IMR-90 (cell line): ENCODE results near the gene ST6GALNAC5. TPM values are rescaled to one million over a fixed set of nuclear protein-coding genes. Genes with fewer than 3 reads are reported as not detected.

Experiments used
- ATAC-seq: fragments of 200-7000 bp; cut with Tn5 transposase; 2 replicates; pipeline ENCODE4 v1.9.1; 2020; ENCODE audit warnings: low read depth, mild to moderate bottlenecking, moderate library complexity
- BruUV-seq: library from RNA; stranded (reverse); fragments of 400-500 nt; replicated peaks from 2 replicates; lab custom pipeline; 2021; lab: Mats Ljungman, UMichigan
- CTCF ChIA-PET: fragments of 300-600 bp; formaldehyde crosslinking; extraction: SDS; loops from one replicate; lab custom pipeline; 2021; ENCODE audit warnings: antibody characterized with exemption; lab: Yijun Ruan, JAX
- POLR2A ChIA-PET: fragments of 300-600 bp; sonication (Branson Sonifier 250); formaldehyde crosslinking; loops from one replicate; lab custom pipeline; 2022; ENCODE audit warnings: antibody characterized with exemption; ENCODE audit not compliant: unreplicated experiment; lab: Charles Lee
- DNase-seq: peaks from one replicate; pipeline ENCODE4 v3.0.0; 2013
- H2AFZ ChIP-seq: replicated peaks from 2 replicates; pipeline ENCODE3; 2013; ENCODE audit warnings: low read length, mild to moderate bottlenecking; ENCODE audit not compliant: poor library complexity
- H2AK5ac ChIP-seq: 2 replicates; pipeline ENCODE4 v1.6.1; 2013; ENCODE audit warnings: low read depth, low read length, inconsistent platforms
- H2AK9ac ChIP-seq: replicated peaks from 2 replicates; pipeline ENCODE3; 2013; ENCODE audit warnings: mild to moderate bottlenecking, low read depth, low read length, moderate library complexity; ENCODE audit not compliant: poor library complexity
- H2BK120ac ChIP-seq: 2 replicates; pipeline ENCODE4 v1.6.1; 2013; ENCODE audit warnings: low read depth, low read length, inconsistent platforms
- H2BK15ac ChIP-seq: 3 replicates; pipeline ENCODE4 v1.6.1; 2013; ENCODE audit warnings: low read depth, low read length, inconsistent platforms
- H2BK20ac ChIP-seq: 2 replicates; pipeline ENCODE4 v1.6.1; 2013; ENCODE audit warnings: low read depth, mild to moderate bottlenecking, inconsistent platforms, low read length, moderate library complexity
- H2BK5ac ChIP-seq: 2 replicates; pipeline ENCODE4 v1.6.1; 2013; ENCODE audit warnings: mild to moderate bottlenecking, low read depth, low read length, inconsistent platforms; ENCODE audit not compliant: poor library complexity, severe bottlenecking
- H3K14ac ChIP-seq: replicated peaks from 2 replicates; pipeline ENCODE4 v1.6.1; 2013; ENCODE audit warnings: low read depth, low read length, inconsistent platforms
- H3K18ac ChIP-seq: 2 replicates; pipeline ENCODE4 v1.6.1; 2013; ENCODE audit warnings: low read depth, low read length, control low read depth
- H3K23ac ChIP-seq: 2 replicates; pipeline ENCODE4 v1.6.1; 2013; ENCODE audit warnings: low read depth, low read length, inconsistent platforms
- H3K27ac ChIP-seq: 2 replicates; pipeline ENCODE4 v1.5.1; 2013; ENCODE audit warnings: mild to moderate bottlenecking, control low read depth, low read length; ENCODE audit not compliant: insufficient read depth
- H3K27me3 ChIP-seq: 2 replicates; pipeline ENCODE4 v1.6.1; 2013; ENCODE audit warnings: low read length; ENCODE audit not compliant: control insufficient read depth, insufficient read depth
- H3K36me3 ChIP-seq: 2 replicates; pipeline ENCODE4 v1.6.1; 2013; ENCODE audit warnings: low read length, mixed read lengths; ENCODE audit not compliant: control insufficient read depth, insufficient read depth
- H3K4ac ChIP-seq: 2 replicates; pipeline ENCODE4 v1.6.1; 2013; ENCODE audit warnings: low read depth, low read length, inconsistent platforms
- H3K4me1 ChIP-seq: 2 replicates; pipeline ENCODE4 v1.6.1; 2013; ENCODE audit warnings: low read length, mixed read lengths; ENCODE audit not compliant: control insufficient read depth, insufficient read depth
- H3K4me2 ChIP-seq: 2 replicates; pipeline ENCODE4 v1.6.1; 2013; ENCODE audit warnings: low read depth, mild to moderate bottlenecking, control low read depth, low read length, moderate library complexity
- H3K4me3 ChIP-seq: 2 replicates; pipeline ENCODE4 v1.5.1; 2013; ENCODE audit warnings: low read depth, mild to moderate bottlenecking, control low read depth, low read length, moderate library complexity; ENCODE audit not compliant: insufficient read depth
- H3K56ac ChIP-seq: 2 replicates; pipeline ENCODE4 v1.6.1; 2013; ENCODE audit warnings: low read length, inconsistent platforms; ENCODE audit not compliant: insufficient read depth; ENCODE audit errors: extremely low read depth
- H3K79me1 ChIP-seq, 2 experiments: 2 replicates each; pipeline ENCODE4 v1.6.1; 2013; ENCODE audit warnings: low read length in 2 of 2, inconsistent platforms in 1 of 2, low read depth in 1 of 2
- H3K9ac ChIP-seq: 2 replicates; pipeline ENCODE4 v1.6.1; 2013; ENCODE audit warnings: low read depth, low read length, control low read depth
- H3K9me1 ChIP-seq: 2 replicates; pipeline ENCODE4 v1.6.1; 2013; ENCODE audit warnings: low read length, inconsistent platforms; ENCODE audit not compliant: insufficient read depth
- H3K9me3 ChIP-seq: 2 replicates; pipeline ENCODE4 v1.6.1; 2013; ENCODE audit warnings: low read length; ENCODE audit not compliant: control insufficient read depth, insufficient read depth
- H4K20me1 ChIP-seq: 2 replicates; pipeline ENCODE4 v1.6.1; 2013; ENCODE audit warnings: low read length, inconsistent platforms; ENCODE audit not compliant: insufficient read depth
- H4K5ac ChIP-seq: 2 replicates; pipeline ENCODE4 v1.6.1; 2013; ENCODE audit warnings: mild to moderate bottlenecking, low read depth, low read length, control low read depth
- H4K8ac ChIP-seq, 2 experiments: 2 replicates each; pipeline ENCODE4 v1.6.1; 2013; ENCODE audit warnings: low read depth in 2 of 2, low read length in 2 of 2, control low read depth in 1 of 2, inconsistent platforms in 1 of 2
- H4K91ac ChIP-seq: 2 replicates; pipeline ENCODE4 v1.6.1; 2013; ENCODE audit warnings: low read depth, low read length, inconsistent platforms; ENCODE audit not compliant: insufficient read depth
- BHLHE40 ChIP-seq: fragments of 150-350 bp; IDR thresholded peaks from 2 replicates; pipeline ENCODE4 v1.6.1; 2016; ENCODE audit warnings: mild to moderate bottlenecking, low read depth, low read length
- CEBPB ChIP-seq: IDR thresholded peaks from 2 replicates; pipeline ENCODE4 v1.6.1; 2012; ENCODE audit warnings: low read depth, low read length, improper control_type of control experiment
- CHD1 ChIP-seq: IDR thresholded peaks from 2 replicates; pipeline ENCODE4 v1.6.1; 2012; ENCODE audit warnings: low read depth, low read length, improper control_type of control experiment
- FOS ChIP-seq: fragments of 150-350 bp; IDR thresholded peaks from 2 replicates; pipeline ENCODE4 v1.6.1; 2016; ENCODE audit warnings: low read depth, low read length
- MAFK ChIP-seq: IDR thresholded peaks from 2 replicates; pipeline ENCODE4 v1.6.1; 2012; ENCODE audit warnings: low read depth, low read length, improper control_type of control experiment
- MAZ ChIP-seq: IDR thresholded peaks from 2 replicates; pipeline ENCODE4 v1.6.1; 2012; ENCODE audit warnings: low read depth, mild to moderate bottlenecking, low read length, improper control_type of control experiment, moderate library complexity, borderline replicate concordance
- MXI1 ChIP-seq: IDR thresholded peaks from 2 replicates; pipeline ENCODE4 v1.6.1; 2012; ENCODE audit warnings: low read depth, mild to moderate bottlenecking, low read length, moderate library complexity, borderline replicate concordance
- NFE2L2 ChIP-seq: fragments of 150-350 bp; IDR thresholded peaks from 2 replicates; pipeline ENCODE4 v1.6.1; 2016; ENCODE audit warnings: low read depth, mild to moderate bottlenecking, low read length
- POLR2A ChIP-seq: IDR thresholded peaks from 2 replicates; pipeline ENCODE4 v1.6.1; 2012; ENCODE audit warnings: mild to moderate bottlenecking, low read depth, low read length
- RCOR1 ChIP-seq: IDR thresholded peaks from 2 replicates; pipeline ENCODE4 v1.6.1; 2012; ENCODE audit warnings: mild to moderate bottlenecking, low read length, improper control_type of control experiment; ENCODE audit not compliant: insufficient replicate concordance
- RFX5 ChIP-seq: IDR thresholded peaks from 2 replicates; pipeline ENCODE4 v1.8.0; 2012; ENCODE audit warnings: low read depth, mild to moderate bottlenecking, low read length, moderate library complexity
- SMC3 ChIP-seq: fragments of 150-350 bp; IDR thresholded peaks from 2 replicates; pipeline ENCODE4 v1.6.1; 2016; ENCODE audit warnings: low read depth, mild to moderate bottlenecking, antibody characterized with exemption, low read length, moderate library complexity
- WGBS, 2 experiments: methylation state at CpG; one replicate each; pipeline versions ENCODE4 v1.1.5 to v1.1.7; 2013; ENCODE audit warnings: missing lambda C conversion rate in 2 of 2; ENCODE audit not compliant: insufficient read length in 1 of 2; ENCODE audit errors: extremely low coverage in 2 of 2; 5-methylcytosine and 5-hydroxymethylcytosine counted together
- dilution Hi-C: fragments of 300-500 bp; cut with HindIII; formaldehyde crosslinking; loops from one replicate; pipeline ENCODE4 v1.14.3; 2018; ENCODE audit warnings: low sequenced_read_pairs; ENCODE audit not compliant: unreplicated experiment
- in situ Hi-C: fragments of 300-500 bp; cut with MboI; formaldehyde crosslinking; loops from 3 replicates; pipeline ENCODE4 v1.14.3; 2019; ENCODE audit warnings: low sequenced_read_pairs, inconsistent platforms, mixed read lengths
- intact Hi-C: fragments of 100-400 bp; cut with micrococcal nuclease; formaldehyde crosslinking; loops from 2 replicates; pipeline ENCODE4 v1.10.0; 2022
- polyA plus RNA-seq, 3 experiments: library from polyadenylated mRNA; depleted of rRNA; stranded (reverse); fragments of >200 nt; gene quantifications; 2 replicates each; pipeline ENCODE4 v1.2.3, GENCODE V29; 2012; ENCODE audit warnings: low replicate concordance in 1 of 3
- total RNA-seq: library from RNA; depleted of rRNA; stranded (reverse); fragments of >200 nt; gene quantifications from 2 replicates; pipeline ENCODE4 v1.2.3, GENCODE V29; 2012
- TF ChIP-seq, protein P1 (sequence below): conservative IDR thresholded peaks from 2 replicates; pipeline ENCODE4 v1.5.1; 2012; ENCODE audit warnings: mild to moderate bottlenecking, low read depth, low read length, improper control_type of control experiment
- TF ChIP-seq, protein P2 (sequence below): fragments of 150-350 bp; IDR thresholded peaks from 2 replicates; pipeline ENCODE4 v1.6.1; 2016; ENCODE audit warnings: low read depth, mild to moderate bottlenecking, low read length, moderate library complexity, borderline replicate concordance
- TF ChIP-seq, protein P3 (sequence below): fragments of 150-350 bp; IDR thresholded peaks from 2 replicates; pipeline ENCODE4 v1.6.1; 2017; ENCODE audit warnings: mild to moderate bottlenecking, antibody characterized with exemption, low read length, low read depth

The ST6GALNAC5 gene
- total and polyA plus RNA-seq, 2 of the 4 experiments (the other 2 are of a cell fraction) = 3.4 to 4.0 TPM

DNA sequence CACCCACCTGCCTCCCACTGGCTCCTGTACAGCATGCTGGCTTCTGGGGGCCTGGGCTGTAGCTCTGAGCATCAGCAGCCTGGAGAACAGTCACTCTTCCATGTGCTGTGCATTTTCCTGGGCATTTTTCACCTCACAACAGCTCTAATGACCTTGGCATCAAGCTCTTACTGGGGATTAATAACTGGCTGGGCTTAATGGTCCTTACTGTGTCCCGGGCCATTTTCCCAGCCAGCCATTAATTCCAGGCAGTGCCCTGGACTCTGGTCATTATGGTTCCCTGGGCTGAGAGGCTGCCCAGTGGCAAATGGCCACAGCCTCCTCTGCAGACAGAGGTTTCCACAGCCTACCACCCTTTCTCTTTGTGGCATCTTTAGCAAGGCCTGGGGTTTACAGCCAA lies 171.8 kb downstream of the ST6GALNAC5 start:
- Histone ChIP-seq H3K27ac (no peak overlapping the region), H4K20me1 (no peaks in the 10 kb centered on the region), H3K14ac (no peak overlapping the region), H4K8ac (no peak overlapping the region), H3K9me1 (no peaks in the 10 kb centered on the region), H2BK5ac (no peak overlapping the region), H2AFZ (no peak overlapping the region), H2BK20ac (no peak overlapping the region), H4K5ac (no peak overlapping the region), H3K79me1 (no peaks in the 10 kb centered on the region), H3K18ac (no peak overlapping the region), H3K4me1 (no peaks in the 10 kb centered on the region), H2BK15ac (no peak overlapping the region), H3K23ac (no peak overlapping the region), H3K4ac (0 out of 2 replicates have a peak overlapping the region, but pooled peaks have one; percentile 7), H4K91ac (no peak overlapping the region), H3K27me3 (peaks cover 4% of the 10 kb centered on the region; the same call in 1 of the 2 replicates), H3K56ac (no peak overlapping the region), H2BK120ac (no peak overlapping the region), H3K9me3 (no peaks in the 10 kb centered on the region), H3K36me3 (no peaks in the 10 kb centered on the region), H2AK5ac (no peak overlapping the region), H2AK9ac (no peak overlapping the region), H3K9ac (no peak overlapping the region), H3K4me2 (no peak overlapping the region), H3K4me3 (no peak overlapping the region)
- in situ Hi-C loops = no loop called here
- WGBS, 2 experiments = 100% methylated on average over 1 of the region's 1 CpG; no CpG with 5 or more reads in 1 of the 2 experiments
- dilution Hi-C loops = no loop called here
- no peak for TF ChIP-seq RFX5
- TF ChIP-seq SMC3 = no peak
- TF ChIP-seq, protein P1, sequence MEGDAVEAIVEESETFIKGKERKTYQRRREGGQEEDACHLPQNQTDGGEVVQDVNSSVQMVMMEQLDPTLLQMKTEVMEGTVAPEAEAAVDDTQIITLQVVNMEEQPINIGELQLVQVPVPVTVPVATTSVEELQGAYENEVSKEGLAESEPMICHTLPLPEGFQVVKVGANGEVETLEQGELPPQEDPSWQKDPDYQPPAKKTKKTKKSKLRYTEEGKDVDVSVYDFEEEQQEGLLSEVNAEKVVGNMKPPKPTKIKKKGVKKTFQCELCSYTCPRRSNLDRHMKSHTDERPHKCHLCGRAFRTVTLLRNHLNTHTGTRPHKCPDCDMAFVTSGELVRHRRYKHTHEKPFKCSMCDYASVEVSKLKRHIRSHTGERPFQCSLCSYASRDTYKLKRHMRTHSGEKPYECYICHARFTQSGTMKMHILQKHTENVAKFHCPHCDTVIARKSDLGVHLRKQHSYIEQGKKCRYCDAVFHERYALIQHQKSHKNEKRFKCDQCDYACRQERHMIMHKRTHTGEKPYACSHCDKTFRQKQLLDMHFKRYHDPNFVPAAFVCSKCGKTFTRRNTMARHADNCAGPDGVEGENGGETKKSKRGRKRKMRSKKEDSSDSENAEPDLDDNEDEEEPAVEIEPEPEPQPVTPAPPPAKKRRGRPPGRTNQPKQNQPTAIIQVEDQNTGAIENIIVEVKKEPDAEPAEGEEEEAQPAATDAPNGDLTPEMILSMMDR = no peak
- TF ChIP-seq MXI1 = no peak
- TF ChIP-seq, protein P2, sequence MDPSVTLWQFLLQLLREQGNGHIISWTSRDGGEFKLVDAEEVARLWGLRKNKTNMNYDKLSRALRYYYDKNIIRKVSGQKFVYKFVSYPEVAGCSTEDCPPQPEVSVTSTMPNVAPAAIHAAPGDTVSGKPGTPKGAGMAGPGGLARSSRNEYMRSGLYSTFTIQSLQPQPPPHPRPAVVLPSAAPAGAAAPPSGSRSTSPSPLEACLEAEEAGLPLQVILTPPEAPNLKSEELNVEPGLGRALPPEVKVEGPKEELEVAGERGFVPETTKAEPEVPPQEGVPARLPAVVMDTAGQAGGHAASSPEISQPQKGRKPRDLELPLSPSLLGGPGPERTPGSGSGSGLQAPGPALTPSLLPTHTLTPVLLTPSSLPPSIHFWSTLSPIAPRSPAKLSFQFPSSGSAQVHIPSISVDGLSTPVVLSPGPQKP = no peak
- TF ChIP-seq MAZ = no peak
- no peak for TF ChIP-seq CEBPB
- TF ChIP-seq MAFK = no peak
- TF ChIP-seq BHLHE40 = no peak
- no peak for TF ChIP-seq FOS
- TF ChIP-seq, protein P3, sequence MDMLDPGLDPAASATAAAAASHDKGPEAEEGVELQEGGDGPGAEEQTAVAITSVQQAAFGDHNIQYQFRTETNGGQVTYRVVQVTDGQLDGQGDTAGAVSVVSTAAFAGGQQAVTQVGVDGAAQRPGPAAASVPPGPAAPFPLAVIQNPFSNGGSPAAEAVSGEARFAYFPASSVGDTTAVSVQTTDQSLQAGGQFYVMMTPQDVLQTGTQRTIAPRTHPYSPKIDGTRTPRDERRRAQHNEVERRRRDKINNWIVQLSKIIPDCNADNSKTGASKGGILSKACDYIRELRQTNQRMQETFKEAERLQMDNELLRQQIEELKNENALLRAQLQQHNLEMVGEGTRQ = no peak
- no peak for TF ChIP-seq CHD1
- TF ChIP-seq RCOR1 = no peak
- TF ChIP-seq NFE2L2 = no peak
- no peak for TF ChIP-seq POLR2A
- DNase-seq (no peak), ATAC-seq (no peak)
- no TSS peak for BruUV-seq
- intact Hi-C loops = loop anchor here (10.0 kb wide), 2 partner anchors 174 to 704 kb away; partner anchors contain the start of gene ST6GALNAC5
- ChIA-PET POLR2A (no interaction called here), CTCF (no interaction called here)
